Right atrium auricular region (tissue), 2 donors: Measurements from ENCODE around the gene CBLN1. TPM values are rescaled to one million over a fixed set of nuclear protein-coding genes. Genes with fewer than 3 reads are reported as not detected.

Source experiments
- DNase-seq: peaks from one replicate; pipeline ENCODE4 v3.0.0-alpha.2; 2019; ENCODE audit warnings: low spot score
- H3K27ac ChIP-seq, 2 donors: fragments of 200-600 bp; sonication (generic); 1 replicate in 1 of 2; 2 replicates in 1 of 2; pipeline ENCODE4 v1.5.1; 2016 to 2019
- H3K27me3 ChIP-seq, 2 donors: fragments of 200-600 bp; sonication (generic); one replicate each; pipeline versions ENCODE4 v1.5.1 to v1.6.0; 2017 to 2019
- H3K36me3 ChIP-seq: fragments of 200-600 bp; sonication (generic); one replicate; pipeline ENCODE4 v1.5.1; 2016
- H3K4me1 ChIP-seq, 2 donors: fragments of 200-600 bp; sonication (generic); one replicate each; pipeline versions ENCODE4 v1.5.1 to v1.6.0; 2017 to 2019
- H3K4me3 ChIP-seq, 2 donors: fragments of 200-600 bp; sonication (generic); 1 replicate in 1 of 2; 2 replicates in 1 of 2; pipeline ENCODE4 v1.5.1; 2017 to 2019; ENCODE audit warnings: mild to moderate bottlenecking in 1 of 2, moderate library complexity in 1 of 2
- H3K9me3 ChIP-seq, 2 donors: fragments of 200-600 bp; sonication (generic); one replicate each; pipeline ENCODE4 v1.5.1; 2019
- total RNA-seq, 2 donors: library from RNA; depleted of rRNA; stranded (reverse); fragments of >200 nt; gene quantifications; one replicate each; pipeline ENCODE4 v1.1.0, GENCODE V29; 2016
- TF ChIP-seq, protein P1 (sequence below), 2 donors: fragments of 200-600 bp; sonication (generic); IDR thresholded peaks; one replicate each; pipeline ENCODE4 v1.5.1; 2019; ENCODE audit warnings: antibody characterized with exemption in 2 of 2

The CBLN1 gene
- total RNA-seq, 2 donors from 2014 or later = 0.98 to 1.9 TPM

DNA sequence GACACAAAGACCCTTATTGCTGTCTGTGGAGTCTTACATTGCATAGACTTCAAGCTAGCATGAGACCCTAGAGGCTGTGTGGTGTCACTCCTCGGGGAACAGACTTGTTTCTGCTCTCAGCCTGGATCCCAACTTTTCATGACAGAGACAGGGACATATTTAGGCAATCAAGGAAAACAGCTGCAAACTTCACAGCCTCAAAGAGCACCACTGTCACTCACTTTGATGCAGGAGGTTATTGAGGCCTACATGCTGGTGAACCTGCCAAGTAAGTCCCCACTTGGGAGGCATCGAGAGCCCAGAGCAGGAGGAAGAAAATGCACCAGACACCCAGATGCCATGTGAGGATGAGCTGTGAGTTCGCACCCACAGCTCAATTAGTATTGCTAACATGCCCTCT, 10.3 kb downstream of the CBLN1 start:
- Histone ChIP-seq H3K4me3 (no peak overlapping the region), H3K27me3 (peaks cover 6 to 15% of the 10 kb centered on the region in 2 donors), H3K27ac (no peak overlapping the region), H3K36me3 (no peaks in the 10 kb centered on the region), H3K9me3 (no peaks in the 10 kb centered on the region), H3K4me1 (no peaks in the 10 kb centered on the region)
- TF ChIP-seq, protein P1, sequence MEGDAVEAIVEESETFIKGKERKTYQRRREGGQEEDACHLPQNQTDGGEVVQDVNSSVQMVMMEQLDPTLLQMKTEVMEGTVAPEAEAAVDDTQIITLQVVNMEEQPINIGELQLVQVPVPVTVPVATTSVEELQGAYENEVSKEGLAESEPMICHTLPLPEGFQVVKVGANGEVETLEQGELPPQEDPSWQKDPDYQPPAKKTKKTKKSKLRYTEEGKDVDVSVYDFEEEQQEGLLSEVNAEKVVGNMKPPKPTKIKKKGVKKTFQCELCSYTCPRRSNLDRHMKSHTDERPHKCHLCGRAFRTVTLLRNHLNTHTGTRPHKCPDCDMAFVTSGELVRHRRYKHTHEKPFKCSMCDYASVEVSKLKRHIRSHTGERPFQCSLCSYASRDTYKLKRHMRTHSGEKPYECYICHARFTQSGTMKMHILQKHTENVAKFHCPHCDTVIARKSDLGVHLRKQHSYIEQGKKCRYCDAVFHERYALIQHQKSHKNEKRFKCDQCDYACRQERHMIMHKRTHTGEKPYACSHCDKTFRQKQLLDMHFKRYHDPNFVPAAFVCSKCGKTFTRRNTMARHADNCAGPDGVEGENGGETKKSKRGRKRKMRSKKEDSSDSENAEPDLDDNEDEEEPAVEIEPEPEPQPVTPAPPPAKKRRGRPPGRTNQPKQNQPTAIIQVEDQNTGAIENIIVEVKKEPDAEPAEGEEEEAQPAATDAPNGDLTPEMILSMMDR (IDR thresholded peaks at IDR 0.05) = no peak
- no peak for DNase-seq

DNA sequence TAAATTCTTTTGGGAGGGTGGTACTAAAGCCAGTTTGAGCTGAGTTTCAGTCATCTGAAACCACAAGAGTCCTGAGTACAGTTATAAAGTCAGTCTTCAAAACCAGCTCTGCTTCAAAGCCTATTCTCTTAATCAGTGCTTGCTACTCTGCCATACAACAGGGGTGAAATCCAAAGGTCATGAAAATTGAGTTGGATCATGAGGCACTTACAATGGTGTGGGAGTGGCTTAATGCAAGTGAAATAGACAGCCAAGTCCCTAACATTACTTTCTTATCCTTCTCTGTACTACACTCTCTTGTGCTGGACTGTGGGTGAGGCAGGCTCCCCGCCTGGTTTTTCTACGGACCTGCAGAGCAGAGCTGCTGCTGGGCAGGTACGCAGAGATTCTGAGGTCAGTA, 12.4 kb downstream of the CBLN1 start:
- no peaks in the 10 kb centered on the region for H3K9me3 ChIP-seq
- TF ChIP-seq, protein P1 (IDR thresholded peaks at IDR 0.05) = no peak
- H3K27me3 ChIP-seq = no peaks in the 10 kb centered on the region
- no peaks in the 10 kb centered on the region for H3K36me3 ChIP-seq
- H3K4me3 ChIP-seq = no peak overlapping the region
- no peak for DNase-seq
- H3K27ac ChIP-seq = no peak overlapping the region
- no peaks in the 10 kb centered on the region for H3K4me1 ChIP-seq

DNA sequence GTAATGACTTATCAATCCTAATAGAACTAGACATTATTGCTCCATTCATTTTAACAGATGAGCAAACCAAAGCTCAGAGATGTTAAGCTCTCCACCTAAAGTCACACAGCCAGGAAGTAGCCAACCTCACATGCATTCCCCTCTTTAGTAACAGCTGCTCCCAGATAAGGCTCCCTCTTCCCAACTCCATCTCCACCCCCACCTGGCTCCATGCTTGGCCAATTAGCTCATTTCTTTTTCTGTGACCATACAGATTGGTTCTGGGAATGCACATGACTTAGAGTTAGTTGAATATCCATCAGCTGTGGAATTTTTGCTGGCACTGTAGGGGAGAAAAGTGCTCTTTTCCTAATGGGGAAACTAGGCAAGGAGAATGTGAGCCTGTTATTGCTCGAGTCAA, 13.0 kb downstream of the CBLN1 start:
- Histone ChIP-seq H3K4me3 (no peak overlapping the region), H3K4me1 (no peaks in the 10 kb centered on the region), H3K27me3 (no peaks in the 10 kb centered on the region), H3K36me3 (no peaks in the 10 kb centered on the region), H3K27ac (no peak overlapping the region), H3K9me3 (no peaks in the 10 kb centered on the region)
- TF ChIP-seq, protein P1 (IDR thresholded peaks at IDR 0.05) = no peak
- no peak for DNase-seq

DNA sequence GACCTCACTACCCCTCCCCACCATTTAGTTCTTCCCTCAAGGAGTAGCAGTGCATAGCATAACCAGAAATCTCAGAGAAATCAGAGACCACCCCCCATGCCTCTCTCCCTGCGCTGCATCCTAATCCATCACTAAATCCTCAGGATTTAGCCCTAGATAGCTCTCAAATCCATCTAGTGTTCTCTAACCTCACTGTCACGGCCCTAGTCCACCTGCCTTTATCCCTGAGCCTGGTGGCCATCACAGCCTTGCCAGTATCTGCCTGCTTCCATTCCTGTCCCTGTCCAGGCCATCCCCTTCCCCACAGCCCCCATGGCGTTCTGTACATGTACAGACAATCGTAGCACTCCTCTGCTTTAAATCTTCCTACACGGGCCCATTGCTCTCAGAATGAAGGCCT, 19.1 kb downstream of the CBLN1 start:
- DNase-seq = no peak
- H3K27me3 ChIP-seq = no peaks in the 10 kb centered on the region
- no peaks in the 10 kb centered on the region for H3K36me3 ChIP-seq

GRCh38 chr16:49261930-49262329, 19.7 kb downstream of the CBLN1 start:
- Histone ChIP-seq H3K36me3 (no peaks in the 10 kb centered on the region), H3K4me3 (no peak overlapping the region), H3K27me3 (no peaks in the 10 kb centered on the region), H3K27ac (no peak overlapping the region), H3K9me3 (no peaks in the 10 kb centered on the region), H3K4me1 (no peaks in the 10 kb centered on the region)
- no peak for DNase-seq
- TF ChIP-seq, protein P1 (IDR thresholded peaks at IDR 0.05) = no peak

More for the DNA sequence above, 19.1 kb downstream of the CBLN1 start:
- Histone ChIP-seq H3K9me3 (no peaks in the 10 kb centered on the region), H3K27ac (no peak overlapping the region), H3K4me1 (no peaks in the 10 kb centered on the region), H3K4me3 (no peak overlapping the region)
- TF ChIP-seq, protein P1 (IDR thresholded peaks at IDR 0.05) = no peak

DNA sequence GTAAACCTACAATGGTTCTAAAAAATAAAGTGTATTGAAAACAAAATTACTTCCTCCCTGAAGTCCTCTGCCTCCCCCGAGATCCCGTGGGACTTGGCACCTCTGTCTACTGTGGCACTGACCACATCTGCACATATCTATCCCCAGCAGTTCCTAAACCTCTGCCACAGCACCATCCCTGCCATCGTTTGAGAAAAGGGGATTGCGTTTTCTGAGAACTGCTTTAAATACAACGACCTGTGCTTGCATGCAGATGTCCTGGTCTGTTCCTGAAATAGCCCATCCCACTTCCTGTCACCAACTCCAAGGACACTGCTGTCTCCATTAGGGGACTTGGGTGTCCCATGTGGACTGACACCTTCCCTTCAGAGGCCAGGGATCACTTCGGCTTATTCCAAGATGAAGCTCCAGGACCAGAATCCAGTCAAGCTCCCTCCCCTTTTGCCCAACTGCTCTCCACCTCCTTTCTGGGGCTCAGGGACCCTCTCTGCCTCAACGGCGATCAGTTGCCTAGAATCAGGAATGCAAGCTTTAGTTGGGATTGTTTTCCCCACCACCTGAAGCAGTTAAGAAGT, 20.6 kb downstream of the CBLN1 start:
- TF ChIP-seq, protein P1 (IDR thresholded peaks at IDR 0.05) = no peak
- no peak for DNase-seq

More for the DNA sequence above, 20.6 kb downstream of the CBLN1 start:
- Histone ChIP-seq H3K27me3 (no peaks in the 10 kb centered on the region), H3K27ac (no peak overlapping the region), H3K4me3 (no peak overlapping the region), H3K36me3 (no peaks in the 10 kb centered on the region), H3K9me3 (peaks cover 0 to 3% of the 10 kb centered on the region in 2 donors), H3K4me1 (no peaks in the 10 kb centered on the region)
